ENCODE results near the gene PITRM1. TPM values are rescaled to one million over a fixed set of nuclear protein-coding genes. Genes with fewer than 3 reads are reported as not detected.

Gene PITRM1
- total and polyA plus RNA-seq, 4 donors: 26.9 to 126 (median 97.7) TPM

- ATAC-seq (ENCODE audit: low FRiP score): no peak
- Histone ChIP-seq H3K27ac (ENCODE audit: low read depth in 1 of 2, low read length in 2 of 2) (peak overlapping the region; percentile 46 to 94), H3K4me1 (ENCODE audit: control insufficient read depth in 1 of 2, insufficient read depth in 2 of 2, low read length in 2 of 2) (peaks cover 2 to 3% of the 10 kb centered on the region in 2 donors), H3K36me3 (ENCODE audit: control insufficient read depth in 1 of 2, insufficient read depth in 2 of 2, low read length in 1 of 2) (peaks cover 0 to 2% of the 10 kb centered on the region in 2 donors), H3K4me3 (ENCODE audit: low read length in 2 of 2) (no peak overlapping the region), H3K9me3 (ENCODE audit: control insufficient read depth, low read length) (no peaks in the 10 kb centered on the region), H3K27me3 (ENCODE audit: control insufficient read depth in 1 of 2, insufficient read depth in 2 of 2, low read length in 1 of 2) (no peaks in the 10 kb centered on the region)
- intact Hi-C loops (cut with DNase I): loop anchor here in 1 of 2 donors (5.0 kb wide), 1 partner anchor 49 kb away; no protein-coding TSS in a partner anchor
- peak in 1 of 2 donors; percentile 50 for DNase-seq
- WGBS, 2 donors: 14 to 15% methylated on average over 16 of the region's 16 CpGs
Observed at GRCh38 chr10:3096149-3096548, 76.4 kb downstream of the PITRM1 start.

- 1% methylated on average over 17 of the region's 17 CpGs for WGBS, 2 donors
- Histone ChIP-seq H3K9me3 (ENCODE audit: control insufficient read depth, low read length) (no peaks in the 10 kb centered on the region), H3K4me1 (ENCODE audit: control insufficient read depth in 1 of 2, insufficient read depth in 2 of 2, low read length in 2 of 2) (peaks cover 2 to 3% of the 10 kb centered on the region in 2 donors), H3K4me3 (ENCODE audit: low read length in 2 of 2) (no peak overlapping the region), H3K27me3 (ENCODE audit: control insufficient read depth in 1 of 2, insufficient read depth in 2 of 2, low read length in 1 of 2) (no peaks in the 10 kb centered on the region), H3K27ac (ENCODE audit: low read depth in 1 of 2, low read length in 2 of 2) (peak overlapping the region; percentile 46 to 94), H3K36me3 (ENCODE audit: control insufficient read depth in 1 of 2, insufficient read depth in 2 of 2, low read length in 1 of 2) (peaks cover 0 to 2% of the 10 kb centered on the region in 2 donors)
- peak; percentile 87 for ATAC-seq (ENCODE audit: low FRiP score)
- intact Hi-C loops (cut with DNase I): loop anchor here in 1 of 2 donors (5.0 kb wide), 1 partner anchor 48 kb away; no protein-coding TSS in a partner anchor
- no peak for DNase-seq
Observed at GRCh38 chr10:3095373-3096139, 77.0 kb downstream of the PITRM1 start.

- H3K4me3 ChIP-seq (ENCODE audit: low read length in 2 of 2): no peak overlapping the region
- peak overlapping the region in 1 of 2 donors; percentile 65 for H3K27ac ChIP-seq (ENCODE audit: low read depth in 1 of 2, low read length in 2 of 2)
- ATAC-seq (ENCODE audit: low FRiP score) (no peak), DNase-seq (no peak)
- H3K36me3 ChIP-seq (ENCODE audit: control insufficient read depth in 1 of 2, insufficient read depth in 2 of 2, low read length in 1 of 2): peaks cover 0 to 1% of the 10 kb centered on the region in 2 donors
- H3K27me3 ChIP-seq (ENCODE audit: control insufficient read depth in 1 of 2, insufficient read depth in 2 of 2, low read length in 1 of 2): no peaks in the 10 kb centered on the region
- H3K4me1 ChIP-seq (ENCODE audit: control insufficient read depth in 1 of 2, insufficient read depth in 2 of 2, low read length in 2 of 2): peaks cover 2 to 3% of the 10 kb centered on the region in 2 donors
- 49 to 60% methylated on average over 5 of the region's 5 CpGs for WGBS, 2 donors
- intact Hi-C loops (cut with DNase I): loop anchor here in 1 of 2 donors (5.0 kb wide), 1 partner anchor 47 kb away; no protein-coding TSS in a partner anchor
- no peaks in the 10 kb centered on the region for H3K9me3 ChIP-seq (ENCODE audit: control insufficient read depth, low read length)
Observed at GRCh38 chr10:3094609-3095036, 78.0 kb downstream of the PITRM1 start.

- no peak for ATAC-seq (ENCODE audit: low FRiP score)
- H3K9me3 ChIP-seq (ENCODE audit: control insufficient read depth, low read length): no peaks in the 10 kb centered on the region
- no peaks in the 10 kb centered on the region for H3K27me3 ChIP-seq (ENCODE audit: control insufficient read depth in 1 of 2, insufficient read depth in 2 of 2, low read length in 1 of 2)
- DNase-seq: no peak
- 93 to 95% methylated on average over 5 of the region's 5 CpGs for WGBS, 2 donors
- intact Hi-C loops (cut with DNase I): no loop called here
- H3K36me3 ChIP-seq (ENCODE audit: control insufficient read depth in 1 of 2, insufficient read depth in 2 of 2, low read length in 1 of 2): no peaks in the 10 kb centered on the region
- no peak overlapping the region for H3K27ac ChIP-seq (ENCODE audit: low read depth in 1 of 2, low read length in 2 of 2)
- H3K4me3 ChIP-seq (ENCODE audit: low read length in 2 of 2): no peak overlapping the region
- peaks cover 2 to 3% of the 10 kb centered on the region in 2 donors for H3K4me1 ChIP-seq (ENCODE audit: control insufficient read depth in 1 of 2, insufficient read depth in 2 of 2, low read length in 2 of 2)
Observed at GRCh38 chr10:3093996-3094395, 78.6 kb downstream of the PITRM1 start.

- Histone ChIP-seq H3K36me3 (ENCODE audit: control insufficient read depth in 1 of 2, insufficient read depth in 2 of 2, low read length in 1 of 2) (no peaks in the 10 kb centered on the region), H3K9me3 (ENCODE audit: control insufficient read depth, low read length) (no peaks in the 10 kb centered on the region), H3K4me1 (ENCODE audit: control insufficient read depth in 1 of 2, insufficient read depth in 2 of 2, low read length in 2 of 2) (peaks cover 0 to 2% of the 10 kb centered on the region in 2 donors), H3K4me3 (ENCODE audit: low read length in 2 of 2) (no peak overlapping the region), H3K27me3 (ENCODE audit: control insufficient read depth in 1 of 2, insufficient read depth in 2 of 2, low read length in 1 of 2) (no peaks in the 10 kb centered on the region), H3K27ac (ENCODE audit: low read depth in 1 of 2, low read length in 2 of 2) (peak overlapping the region in 1 of 2 donors; percentile 53)
- intact Hi-C loops (cut with DNase I): loop anchor here in 1 of 2 donors (2.0 kb wide), 1 partner anchor 23 kb away; no protein-coding TSS in a partner anchor
- 87 to 93% methylated on average over 5 of the region's 5 CpGs for WGBS, 2 donors
- ATAC-seq (ENCODE audit: low FRiP score) (no peak), DNase-seq (no peak)
Observed at GRCh38 chr10:3091921-3092320, 80.7 kb downstream of the PITRM1 start.

GRCh38 chr10:3090914-3091787 is 81.4 kb downstream of the PITRM1 start:
- DNase-seq: no peak
- WGBS, 2 donors: 10 to 14% methylated on average over 17 of the region's 17 CpGs
- intact Hi-C loops (cut with DNase I): loop anchor here in 1 of 2 donors (2.0 kb wide), 1 partner anchor 22 kb away; no protein-coding TSS in a partner anchor
- ATAC-seq (ENCODE audit: low FRiP score): peak; percentile 40
- Histone ChIP-seq H3K4me1 (ENCODE audit: control insufficient read depth in 1 of 2, insufficient read depth in 2 of 2, low read length in 2 of 2) (no peaks in the 10 kb centered on the region), H3K36me3 (ENCODE audit: control insufficient read depth in 1 of 2, insufficient read depth in 2 of 2, low read length in 1 of 2) (no peaks in the 10 kb centered on the region), H3K4me3 (ENCODE audit: low read length in 2 of 2) (no peak overlapping the region), H3K9me3 (ENCODE audit: control insufficient read depth, low read length) (no peaks in the 10 kb centered on the region), H3K27me3 (ENCODE audit: control insufficient read depth in 1 of 2, insufficient read depth in 2 of 2, low read length in 1 of 2) (no peaks in the 10 kb centered on the region), H3K27ac (ENCODE audit: low read depth in 1 of 2, low read length in 2 of 2) (peak overlapping the region; percentile 19 to 58)

GRCh38 chr10:3090388-3090787 is 82.2 kb downstream of the PITRM1 start:
- DNase-seq: no peak
- Histone ChIP-seq H3K27me3 (ENCODE audit: control insufficient read depth in 1 of 2, insufficient read depth in 2 of 2, low read length in 1 of 2) (no peaks in the 10 kb centered on the region), H3K36me3 (ENCODE audit: control insufficient read depth in 1 of 2, insufficient read depth in 2 of 2, low read length in 1 of 2) (no peaks in the 10 kb centered on the region), H3K9me3 (ENCODE audit: control insufficient read depth, low read length) (no peaks in the 10 kb centered on the region), H3K4me1 (ENCODE audit: control insufficient read depth in 1 of 2, insufficient read depth in 2 of 2, low read length in 2 of 2) (no peaks in the 10 kb centered on the region), H3K27ac (ENCODE audit: low read depth in 1 of 2, low read length in 2 of 2) (peak overlapping the region in 1 of 2 donors; percentile 39), H3K4me3 (ENCODE audit: low read length in 2 of 2) (no peak overlapping the region)
- intact Hi-C loops (cut with DNase I): loop anchor here in 1 of 2 donors (2.0 kb wide), 1 partner anchor 22 kb away; no protein-coding TSS in a partner anchor
- 76 to 83% methylated on average over 12 of the region's 12 CpGs for WGBS, 2 donors
- no peak for ATAC-seq (ENCODE audit: low FRiP score)
